GM23248 (cell line): Measurements from ENCODE around the gene ARFGAP3. TPM values are rescaled to one million over a fixed set of nuclear protein-coding genes. Genes with fewer than 3 reads are reported as not detected.

ENCODE experiments used
- DNase-seq: peaks from one replicate; pipeline ENCODE4 v3.0.0-alpha.2; 2015
- H2AFZ ChIP-seq: fragments of 200-600 bp; sonication (generic); 2 replicates; pipeline ENCODE4 v1.6.1; 2016; ENCODE audit warnings: antibody characterized with exemption
- H3F3A ChIP-seq: fragments of 200-600 bp; sonication (generic); 2 replicates; pipeline ENCODE4 v1.6.1; 2016; ENCODE audit warnings: mild to moderate bottlenecking, antibody characterized with exemption, mixed run types; ENCODE audit not compliant: insufficient read depth
- H3K27ac ChIP-seq: fragments of 200-600 bp; sonication (generic); 2 replicates; pipeline ENCODE4 v1.5.1; 2016; ENCODE audit warnings: mild to moderate bottlenecking
- H3K27me3 ChIP-seq: fragments of 200-600 bp; sonication (generic); replicated peaks from 2 replicates; pipeline ENCODE4 v1.6.1; 2016; ENCODE audit warnings: mild to moderate bottlenecking; ENCODE audit not compliant: insufficient read depth
- H3K36me3 ChIP-seq: fragments of 200-600 bp; sonication (generic); 2 replicates; pipeline ENCODE4 v1.6.1; 2016; ENCODE audit warnings: low read depth, mild to moderate bottlenecking
- H3K4me1 ChIP-seq: fragments of 200-600 bp; sonication (generic); 2 replicates; pipeline ENCODE4 v1.6.1; 2016; ENCODE audit warnings: mild to moderate bottlenecking; ENCODE audit not compliant: insufficient read depth
- H3K4me2 ChIP-seq: fragments of 200-600 bp; sonication (generic); one replicate; pipeline ENCODE4 v1.6.1; 2016; ENCODE audit warnings: mild to moderate bottlenecking; ENCODE audit not compliant: unreplicated experiment
- H3K4me3 ChIP-seq: fragments of 200-600 bp; sonication (generic); 2 replicates; pipeline ENCODE4 v1.5.1; 2016; ENCODE audit warnings: mild to moderate bottlenecking
- H3K79me2 ChIP-seq: fragments of 200-600 bp; sonication (generic); 2 replicates; pipeline ENCODE4 v1.6.1; 2016; ENCODE audit warnings: mild to moderate bottlenecking; ENCODE audit not compliant: insufficient read depth
- H3K9ac ChIP-seq: fragments of 200-600 bp; sonication (generic); 2 replicates; pipeline ENCODE4 v1.6.1; 2016; ENCODE audit warnings: mild to moderate bottlenecking
- H3K9me2 ChIP-seq: fragments of 200-600 bp; sonication (generic); 2 replicates; pipeline ENCODE4 v1.6.1; 2016; ENCODE audit warnings: mixed run types, mild to moderate bottlenecking, moderate library complexity; ENCODE audit not compliant: insufficient read depth
- H3K9me3 ChIP-seq: fragments of 200-600 bp; sonication (generic); one replicate; pipeline ENCODE4 v1.6.1; 2017; ENCODE audit warnings: low read depth
- H4K20me1 ChIP-seq: fragments of 200-600 bp; sonication (generic); 2 replicates; pipeline ENCODE4 v1.6.0; 2016; ENCODE audit not compliant: insufficient read depth
- EZH2 ChIP-seq: fragments of 200-600 bp; sonication (generic); IDR thresholded peaks from 2 replicates; pipeline ENCODE4 v1.6.1; 2018; ENCODE audit warnings: antibody characterized with exemption, mild to moderate bottlenecking; ENCODE audit not compliant: insufficient read depth, poor library complexity, severe bottlenecking
- EZH2phosphoT487 ChIP-seq: fragments of 200-600 bp; sonication (generic); IDR thresholded peaks from 2 replicates; pipeline ENCODE4 v1.6.1; 2018; ENCODE audit warnings: antibody characterized with exemption, moderate library complexity, mild to moderate bottlenecking, low read depth; ENCODE audit not compliant: insufficient read depth
- WGBS, 2 experiments: methylation state at CpG; one replicate each; pipeline ENCODE4 v1.1.6; 2015 to 2017; ENCODE audit warnings: low lambda C conversion rate in 2 of 2, low coverage in 1 of 2; ENCODE audit errors: missing lambda C conversion rate in 2 of 2; 5-methylcytosine and 5-hydroxymethylcytosine counted together
- in situ Hi-C: fragments of 300-500 bp; cut with MboI; formaldehyde crosslinking; loops from 2 replicates; pipeline ENCODE4 v1.15.0; 2020
- polyA plus RNA-seq: library from polyadenylated mRNA; unstranded; fragments of >200 nt; fragmentation: Nextera tagmentation; extraction: Ambion mirVana; gene quantifications from 2 replicates; pipeline ENCODE4 v1.2.1, GENCODE V29; 2016
- total RNA-seq: library from RNA; depleted of rRNA; stranded (reverse); fragments of >200 nt; shearing (Covaris generic); gene quantifications from 2 replicates; pipeline ENCODE4 v1.2.3, GENCODE V29; 2014

Gene ARFGAP3
- total and polyA plus RNA-seq, 2 experiments from 2014 or later, result 81.5 to 96.8 TPM

GRCh38 chr22:42902875-42903510, 45.9 kb upstream of the ARFGAP3 start:
- peaks cover 13% of the 10 kb centered on the region for H3K4me1 ChIP-seq
- no peaks in the 10 kb centered on the region for H3K9me2 ChIP-seq
- no peaks in the 10 kb centered on the region for H3K36me3 ChIP-seq
- TF ChIP-seq EZH2 (no peak), EZH2phosphoT487 (no peak)
- H3F3A ChIP-seq, result peaks cover 11% of the 10 kb centered on the region
- DNase-seq, result no peak
- H3K27ac ChIP-seq, result no peak overlapping the region
- no peaks in the 10 kb centered on the region for H3K27me3 ChIP-seq
- no peak overlapping the region for H3K4me3 ChIP-seq
- no peaks in the 10 kb centered on the region for H4K20me1 ChIP-seq
- in situ Hi-C loops, result no loop called here
- WGBS, 2 experiments, result 74 to 75% methylated on average over 15 of the region's 15 CpGs
- H3K9me3 ChIP-seq, result no peaks in the 10 kb centered on the region
- no peak overlapping the region for H2AFZ ChIP-seq
- H3K79me2 ChIP-seq, result peaks cover 76% of the 10 kb centered on the region
- H3K4me2 ChIP-seq, result no peak overlapping the region
- H3K9ac ChIP-seq, result no peak overlapping the region

- Histone ChIP-seq H3K9me3 (no peaks in the 10 kb centered on the region), H3K9me2 (no peaks in the 10 kb centered on the region), H3K79me2 (peaks cover 86% of the 10 kb centered on the region), H3K36me3 (no peaks in the 10 kb centered on the region), H3K4me3 (no peak overlapping the region), H2AFZ (no peak overlapping the region), H3K27me3 (no peaks in the 10 kb centered on the region), H3K4me1 (peaks cover 8% of the 10 kb centered on the region), H3F3A (peaks cover 9% of the 10 kb centered on the region), H3K9ac (no peak overlapping the region), H4K20me1 (no peaks in the 10 kb centered on the region), H3K4me2 (no peak overlapping the region), H3K27ac (no peak overlapping the region)
- in situ Hi-C loops, result no loop called here
- DNase-seq, result no peak
- TF ChIP-seq EZH2, result no peak
- no peak for TF ChIP-seq EZH2phosphoT487
- 86% methylated on average over 14 of the region's 14 CpGs for WGBS, 2 experiments
These were observed 44.9 kb upstream of the ARFGAP3 start for GRCh38 chr22:42901790-42902508.

- Histone ChIP-seq H3K36me3 (no peaks in the 10 kb centered on the region), H3F3A (no peaks in the 10 kb centered on the region), H3K9me2 (no peaks in the 10 kb centered on the region), H3K9ac (no peak overlapping the region), H3K27ac (no peak overlapping the region), H3K9me3 (no peaks in the 10 kb centered on the region), H3K4me3 (no peak overlapping the region), H3K79me2 (peaks cover 94% of the 10 kb centered on the region), H4K20me1 (no peaks in the 10 kb centered on the region), H3K4me2 (no peak overlapping the region), H3K27me3 (no peaks in the 10 kb centered on the region), H3K4me1 (no peaks in the 10 kb centered on the region), H2AFZ (no peak overlapping the region)
- TF ChIP-seq EZH2phosphoT487 (no peak), EZH2 (no peak)
- WGBS, 2 experiments, result 95 to 98% methylated on average over 7 of the region's 7 CpGs
- no peak for DNase-seq
- in situ Hi-C loops, result no loop called here
These were observed 40.9 kb upstream of the ARFGAP3 start for GRCh38 chr22:42897960-42898359.

GRCh38 chr22:42895541-42895981, 38.5 kb upstream of the ARFGAP3 start:
- H3K4me2 ChIP-seq, result no peak overlapping the region
- no peaks in the 10 kb centered on the region for H3K4me1 ChIP-seq
- no peaks in the 10 kb centered on the region for H3K9me3 ChIP-seq
- H3K79me2 ChIP-seq, result peaks cover 81% of the 10 kb centered on the region
- in situ Hi-C loops, result no loop called here
- no peak overlapping the region for H3K4me3 ChIP-seq
- H3K9me2 ChIP-seq, result no peaks in the 10 kb centered on the region
- H3K36me3 ChIP-seq, result no peaks in the 10 kb centered on the region; the same call in 1 of the 2 replicates
- H3K9ac ChIP-seq, result no peak overlapping the region
- no peak for TF ChIP-seq EZH2
- no peak overlapping the region for H2AFZ ChIP-seq
- 47 to 62% methylated on average over 7 to 9 of the region's 9 CpGs for WGBS, 2 experiments
- no peak for DNase-seq
- no peaks in the 10 kb centered on the region for H3F3A ChIP-seq
- no peaks in the 10 kb centered on the region for H4K20me1 ChIP-seq
- no peaks in the 10 kb centered on the region for H3K27me3 ChIP-seq
- H3K27ac ChIP-seq, result no peak overlapping the region
